Mesothelial cell of epicardium (in vitro differentiated cells): ENCODE measurements around the gene NDFIP1. TPM values are rescaled to one million over a fixed set of nuclear protein-coding genes. Genes with fewer than 3 reads are reported as not detected.

ENCODE experiments used
- DNase-seq, 2 experiments: peaks; one replicate each; pipeline ENCODE4 v3.0.0; 2021; ENCODE audit warnings: low spot score in 2 of 2; ENCODE audit not compliant: unreplicated experiment in 2 of 2
- H3K27ac Mint-ChIP-seq: 2 replicates; pipeline ENCODE4 v1.8.0; 2021; ENCODE audit warnings: mixed read lengths
- H3K27me3 Mint-ChIP-seq: 2 replicates; pipeline ENCODE4 v1.8.0; 2021; ENCODE audit warnings: low read depth, mixed read lengths
- H3K36me3 Mint-ChIP-seq: 2 replicates; pipeline ENCODE4 v1.8.0; 2021; ENCODE audit warnings: mixed read lengths
- H3K4me1 Mint-ChIP-seq: 2 replicates; pipeline ENCODE4 v1.8.0; 2021; ENCODE audit warnings: mixed read lengths
- H3K4me3 Mint-ChIP-seq: 2 replicates; pipeline ENCODE4 v1.8.0; 2021; ENCODE audit warnings: mild to moderate bottlenecking, moderate library complexity, mixed read lengths
- H3K9me3 Mint-ChIP-seq: 2 replicates; pipeline ENCODE4 v1.8.0; 2021; ENCODE audit warnings: mixed read lengths
- total RNA-seq: library from RNA; stranded (reverse); gene quantifications from 3 replicates; pipeline ENCODE4 v1.2.1, GENCODE V29; 2021
- TF ChIP-seq, protein P1 (sequence below): fragments of 200-600 bp; sonication (generic); IDR thresholded peaks from one replicate; pipeline ENCODE4 v1.5.0; 2021; ENCODE audit warnings: antibody characterized with exemption; ENCODE audit not compliant: unreplicated experiment

NDFIP1 gene
- total RNA-seq, 1 donor from 2014 or later: 67.9 TPM

DNA sequence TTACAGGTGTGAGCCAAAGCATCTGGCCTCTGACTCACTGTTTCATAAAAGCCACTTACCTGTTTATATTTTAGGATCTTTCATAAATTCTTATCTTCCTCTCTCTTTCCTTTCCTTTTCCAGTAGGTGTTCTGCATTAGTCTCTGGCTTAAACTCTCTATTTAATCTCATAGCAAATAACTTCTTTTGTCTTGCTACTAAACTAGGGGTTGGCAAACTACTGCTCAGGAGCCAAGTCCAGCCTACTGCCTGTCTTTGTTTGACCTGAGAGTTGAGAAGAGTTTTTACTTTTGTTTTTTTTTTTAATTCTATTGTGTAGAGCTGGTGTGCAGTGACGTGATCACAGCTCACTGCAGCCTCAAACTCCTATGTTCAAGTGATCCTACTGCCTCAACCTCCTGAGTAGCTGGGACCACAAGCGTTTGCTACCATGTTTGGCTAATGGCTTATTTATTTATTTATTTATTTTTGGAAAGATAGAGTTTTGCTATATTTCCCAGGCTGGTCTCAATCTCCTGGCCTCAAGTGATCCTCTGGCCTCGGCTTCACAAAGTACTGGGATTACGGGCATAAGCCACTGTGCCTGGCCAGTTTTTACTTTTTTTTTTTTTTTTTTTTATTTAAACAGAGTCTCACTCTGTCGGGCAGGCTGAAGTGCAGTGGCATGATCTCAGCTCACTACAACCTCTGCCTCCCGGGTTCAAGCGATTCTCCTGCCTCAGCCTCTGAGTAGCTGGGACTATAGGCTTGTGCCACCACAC is 5.4 kb upstream of the NDFIP1 start:
- Mint-ChIP-seq H3K27ac (no peak overlapping the region), H3K27me3 (no peaks in the 10 kb centered on the region), H3K4me1 (peaks cover 7% of the 10 kb centered on the region), H3K4me3 (no peak overlapping the region), H3K9me3 (no peaks in the 10 kb centered on the region), H3K36me3 (no peaks in the 10 kb centered on the region)
- no peak for DNase-seq
- TF ChIP-seq, protein P1, sequence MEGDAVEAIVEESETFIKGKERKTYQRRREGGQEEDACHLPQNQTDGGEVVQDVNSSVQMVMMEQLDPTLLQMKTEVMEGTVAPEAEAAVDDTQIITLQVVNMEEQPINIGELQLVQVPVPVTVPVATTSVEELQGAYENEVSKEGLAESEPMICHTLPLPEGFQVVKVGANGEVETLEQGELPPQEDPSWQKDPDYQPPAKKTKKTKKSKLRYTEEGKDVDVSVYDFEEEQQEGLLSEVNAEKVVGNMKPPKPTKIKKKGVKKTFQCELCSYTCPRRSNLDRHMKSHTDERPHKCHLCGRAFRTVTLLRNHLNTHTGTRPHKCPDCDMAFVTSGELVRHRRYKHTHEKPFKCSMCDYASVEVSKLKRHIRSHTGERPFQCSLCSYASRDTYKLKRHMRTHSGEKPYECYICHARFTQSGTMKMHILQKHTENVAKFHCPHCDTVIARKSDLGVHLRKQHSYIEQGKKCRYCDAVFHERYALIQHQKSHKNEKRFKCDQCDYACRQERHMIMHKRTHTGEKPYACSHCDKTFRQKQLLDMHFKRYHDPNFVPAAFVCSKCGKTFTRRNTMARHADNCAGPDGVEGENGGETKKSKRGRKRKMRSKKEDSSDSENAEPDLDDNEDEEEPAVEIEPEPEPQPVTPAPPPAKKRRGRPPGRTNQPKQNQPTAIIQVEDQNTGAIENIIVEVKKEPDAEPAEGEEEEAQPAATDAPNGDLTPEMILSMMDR: no peak

DNA sequence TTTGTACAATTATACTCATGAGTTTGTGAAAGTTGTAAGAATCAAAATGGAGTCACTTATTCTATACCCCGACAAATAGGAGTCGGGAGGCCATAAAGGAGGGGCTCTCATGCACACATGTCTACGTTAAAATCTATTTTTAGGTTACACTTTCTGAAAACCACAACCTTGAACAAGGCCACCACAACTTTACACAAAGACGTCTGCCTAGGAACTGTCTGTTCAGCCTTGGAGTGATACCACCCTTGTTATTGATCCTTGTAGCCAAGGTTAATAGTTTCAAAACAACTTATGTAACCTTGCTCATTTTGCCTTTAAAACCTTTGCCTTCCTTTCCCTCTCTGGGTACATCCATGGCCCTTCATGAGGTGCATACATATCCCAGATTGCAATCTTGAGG is 4.1 kb upstream of the NDFIP1 start:
- Mint-ChIP-seq H3K36me3 (no peaks in the 10 kb centered on the region), H3K27ac (no peak overlapping the region), H3K4me3 (no peak overlapping the region), H3K27me3 (no peaks in the 10 kb centered on the region), H3K4me1 (peaks cover 9% of the 10 kb centered on the region), H3K9me3 (no peaks in the 10 kb centered on the region)
- DNase-seq: no peak
- TF ChIP-seq, protein P1: no peak

DNA sequence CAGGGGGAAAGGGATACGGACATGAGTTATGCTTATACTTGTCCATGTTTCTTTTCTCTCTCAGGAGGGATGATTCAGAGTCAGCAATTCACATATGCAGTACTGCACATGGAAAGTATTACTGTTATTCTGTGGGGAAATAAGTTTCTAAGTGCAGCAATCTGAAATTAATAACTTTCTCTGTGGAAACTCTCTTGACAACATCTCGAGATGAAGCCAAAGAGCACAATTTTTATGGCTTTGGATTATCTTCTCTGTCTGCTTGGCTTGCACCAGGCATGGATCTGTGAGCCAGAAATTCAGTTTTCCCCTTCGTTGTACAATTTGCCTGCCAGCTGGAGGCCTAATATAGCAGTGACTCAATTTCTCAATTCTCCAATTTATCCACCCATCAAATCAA is 2.5 kb upstream of the NDFIP1 start:
- TF ChIP-seq, protein P1: no peak
- no peak for DNase-seq
- H3K36me3 Mint-ChIP-seq: no peaks in the 10 kb centered on the region
- peaks cover 23% of the 10 kb centered on the region for H3K4me1 Mint-ChIP-seq
- H3K27ac Mint-ChIP-seq: no peak overlapping the region
- no peak overlapping the region for H3K4me3 Mint-ChIP-seq
- no peaks in the 10 kb centered on the region for H3K9me3 Mint-ChIP-seq
- no peaks in the 10 kb centered on the region for H3K27me3 Mint-ChIP-seq

DNA sequence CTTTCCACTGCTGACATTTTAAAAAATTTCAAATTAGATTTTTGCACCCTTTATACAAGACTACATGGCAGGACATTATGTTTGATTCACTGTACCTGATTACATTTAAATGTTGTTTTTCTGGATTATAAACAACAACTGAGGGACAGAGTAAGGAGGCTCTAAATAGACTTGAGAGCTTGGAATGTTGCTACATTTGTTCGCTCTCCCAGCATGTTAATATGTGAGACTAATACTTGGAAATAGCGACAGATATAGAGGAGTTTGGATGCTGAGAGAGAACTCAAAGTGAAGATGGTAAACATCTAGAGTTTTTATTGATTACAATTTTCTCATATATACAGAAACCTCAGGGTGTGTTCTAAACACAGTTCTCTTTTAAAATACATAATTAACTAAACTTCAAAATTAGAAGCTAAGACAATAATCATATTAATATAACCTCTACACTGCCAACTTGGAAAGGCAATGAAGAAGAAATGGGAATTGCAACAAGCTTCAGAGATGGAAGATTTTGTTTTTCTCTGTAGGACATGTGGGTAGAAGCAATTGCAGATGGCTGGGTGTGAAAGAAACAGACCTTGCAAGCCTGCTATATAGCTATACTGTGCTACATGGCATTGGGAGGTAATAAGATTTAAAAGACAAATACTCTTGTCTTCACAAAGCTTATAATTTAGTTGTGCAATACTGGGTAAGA is 1.4 kb upstream of the NDFIP1 start:
- TF ChIP-seq, protein P1: no peak
- H3K27me3 Mint-ChIP-seq: no peaks in the 10 kb centered on the region
- no peaks in the 10 kb centered on the region for H3K9me3 Mint-ChIP-seq
- H3K4me3 Mint-ChIP-seq: peak overlapping the region; percentile 26
- H3K36me3 Mint-ChIP-seq: peaks cover 4% of the 10 kb centered on the region
- H3K27ac Mint-ChIP-seq: peak overlapping the region; percentile 18
- no peak for DNase-seq
- H3K4me1 Mint-ChIP-seq: peaks cover 27% of the 10 kb centered on the region

DNA sequence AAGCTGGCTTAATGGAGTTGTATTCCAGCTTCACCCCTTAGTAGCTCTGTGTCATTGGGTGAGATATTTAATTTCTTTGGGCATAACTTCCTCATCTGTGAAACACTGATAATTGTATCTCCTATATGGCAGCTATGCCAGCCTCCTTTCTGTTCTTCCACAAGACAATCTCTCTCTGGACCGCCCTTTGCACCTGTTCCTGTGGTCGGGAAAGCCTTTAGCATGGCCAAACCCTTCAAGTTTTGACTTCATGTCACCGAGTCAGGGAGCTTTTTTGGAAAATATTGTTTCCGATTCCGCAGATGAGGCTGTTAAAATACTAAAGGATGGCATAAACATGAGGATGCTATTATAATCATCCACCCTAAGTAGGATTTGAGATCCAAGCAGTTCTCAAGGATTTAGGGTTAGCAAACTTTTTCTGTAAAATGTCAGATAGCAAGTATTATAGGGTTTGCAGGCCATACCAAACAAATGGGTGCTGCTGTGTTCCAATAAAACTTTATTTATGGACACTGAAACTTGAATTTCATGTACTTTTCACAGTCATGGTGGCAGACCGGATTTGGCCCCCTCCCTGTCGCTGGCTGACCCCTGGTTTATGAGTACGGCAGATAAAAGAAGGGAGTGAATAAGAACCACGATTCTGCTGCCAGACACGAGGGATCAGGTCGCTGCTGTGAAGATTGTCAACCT is 695 bp upstream of the NDFIP1 start:
- H3K4me3 Mint-ChIP-seq: peak overlapping the region; percentile 68
- DNase-seq: no peak
- TF ChIP-seq, protein P1: no peak

More for the DNA sequence above, 695 bp upstream of the NDFIP1 start:
- Mint-ChIP-seq H3K27ac (peak overlapping the region; percentile 94), H3K4me1 (peaks cover 27% of the 10 kb centered on the region), H3K27me3 (no peaks in the 10 kb centered on the region), H3K36me3 (peaks cover 7% of the 10 kb centered on the region), H3K9me3 (peaks cover 1% of the 10 kb centered on the region)
